DMS79 treated with DMSO at 0.1 percent for 48 hours (cell line): ENCODE data around the gene HOXA4.
A peak's percentile ranks its signal among the peaks of the same experiment; 100 is the strongest.

Experiments
- DNase-seq: peaks from one replicate; lab custom pipeline; 2025; lab: John Stamatoyannopoulos, UW

The HOXA4 gene

DNA sequence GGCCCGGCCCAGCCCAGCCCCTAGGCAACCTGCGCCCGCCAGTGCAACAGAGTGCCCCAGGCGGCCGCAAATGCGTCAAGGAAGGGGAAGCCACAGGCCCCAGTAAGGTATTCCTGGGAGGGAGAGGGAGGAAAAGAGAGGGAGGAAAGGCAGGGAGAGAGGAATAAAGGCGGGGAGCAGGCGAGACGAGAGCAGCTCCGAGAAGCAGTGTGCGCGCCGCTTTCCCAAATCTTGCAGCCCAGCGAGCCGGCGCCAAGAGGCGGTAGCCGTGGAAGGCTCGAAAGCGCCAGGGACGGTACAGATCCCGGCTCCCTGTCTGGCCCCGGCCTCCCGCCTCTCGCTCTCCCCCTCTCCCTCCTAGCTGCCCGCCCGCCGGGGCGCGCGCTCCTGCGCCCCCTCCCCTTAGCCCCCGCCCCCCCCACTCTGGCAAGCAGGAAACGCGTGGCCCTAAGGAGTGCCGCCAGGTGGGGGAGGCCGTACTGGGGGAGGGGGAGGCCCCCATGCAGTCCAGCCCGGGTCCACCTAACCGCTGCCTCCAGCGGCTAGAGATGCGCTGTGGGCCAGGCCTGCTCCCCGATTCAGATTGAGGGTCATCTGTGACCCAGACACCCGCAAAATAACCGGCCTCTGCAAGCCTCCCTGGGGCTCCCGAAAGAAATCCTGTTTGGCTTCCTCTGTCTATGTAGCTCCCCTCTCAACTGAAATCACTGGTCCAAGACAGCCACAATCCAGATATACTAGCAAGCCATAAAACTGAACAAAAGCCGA lies 39.3 kb upstream of the HOXA4 start:
- DNase-seq = peak; percentile 74

DNA sequence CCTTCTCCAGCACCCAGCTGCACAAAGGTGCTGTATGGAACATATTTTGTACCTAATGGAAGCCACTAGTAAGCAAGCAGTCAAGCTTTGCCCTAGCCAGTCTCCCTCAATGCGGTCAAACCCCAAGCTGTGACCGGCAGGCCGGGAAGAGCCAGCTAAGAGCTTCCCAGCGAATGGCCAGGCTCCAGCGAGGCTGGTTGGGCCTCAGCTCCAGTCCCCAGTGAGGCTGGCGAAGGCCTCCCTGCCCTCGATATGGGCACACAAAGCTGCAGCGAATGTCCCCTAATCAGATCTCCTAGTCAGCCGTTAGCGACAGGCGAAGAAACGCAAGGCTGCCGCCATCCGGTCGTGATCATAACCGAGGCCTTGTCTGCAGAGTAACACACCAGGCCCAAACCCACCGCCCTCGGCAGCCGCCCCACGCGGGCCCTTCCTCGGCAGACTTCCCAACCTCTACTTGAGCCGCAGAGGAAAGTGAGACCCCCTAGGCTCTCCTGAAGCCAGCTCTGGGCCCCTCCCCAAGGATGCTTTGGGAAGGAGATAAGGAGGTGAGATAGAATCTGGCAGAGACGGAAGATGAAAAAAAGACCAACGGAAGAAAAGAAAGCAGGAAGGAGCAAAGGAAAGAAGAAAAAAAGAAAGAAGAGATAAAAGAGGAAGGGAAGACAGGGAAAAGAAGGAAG lies 37.8 kb upstream of the HOXA4 start:
- peak; percentile 75 for DNase-seq

DNA sequence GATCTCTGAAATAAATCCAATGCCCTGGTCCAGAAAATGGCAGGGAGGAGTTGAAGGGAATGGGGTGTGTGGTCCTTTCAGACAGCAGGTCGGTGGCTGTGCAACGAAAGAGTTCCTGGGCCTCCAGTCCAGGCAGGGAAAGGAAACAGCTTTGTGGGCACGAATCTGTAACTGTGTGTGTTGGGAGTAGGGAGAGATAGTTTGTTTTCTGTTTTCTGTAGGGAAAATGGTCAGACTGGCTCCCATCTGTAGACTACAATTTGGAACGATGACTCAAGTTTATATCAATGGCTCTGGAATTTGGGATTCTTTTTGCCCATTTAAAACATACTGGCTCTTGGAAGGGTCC lies 37.3 kb upstream of the HOXA4 start:
- DNase-seq = no peak

DNA sequence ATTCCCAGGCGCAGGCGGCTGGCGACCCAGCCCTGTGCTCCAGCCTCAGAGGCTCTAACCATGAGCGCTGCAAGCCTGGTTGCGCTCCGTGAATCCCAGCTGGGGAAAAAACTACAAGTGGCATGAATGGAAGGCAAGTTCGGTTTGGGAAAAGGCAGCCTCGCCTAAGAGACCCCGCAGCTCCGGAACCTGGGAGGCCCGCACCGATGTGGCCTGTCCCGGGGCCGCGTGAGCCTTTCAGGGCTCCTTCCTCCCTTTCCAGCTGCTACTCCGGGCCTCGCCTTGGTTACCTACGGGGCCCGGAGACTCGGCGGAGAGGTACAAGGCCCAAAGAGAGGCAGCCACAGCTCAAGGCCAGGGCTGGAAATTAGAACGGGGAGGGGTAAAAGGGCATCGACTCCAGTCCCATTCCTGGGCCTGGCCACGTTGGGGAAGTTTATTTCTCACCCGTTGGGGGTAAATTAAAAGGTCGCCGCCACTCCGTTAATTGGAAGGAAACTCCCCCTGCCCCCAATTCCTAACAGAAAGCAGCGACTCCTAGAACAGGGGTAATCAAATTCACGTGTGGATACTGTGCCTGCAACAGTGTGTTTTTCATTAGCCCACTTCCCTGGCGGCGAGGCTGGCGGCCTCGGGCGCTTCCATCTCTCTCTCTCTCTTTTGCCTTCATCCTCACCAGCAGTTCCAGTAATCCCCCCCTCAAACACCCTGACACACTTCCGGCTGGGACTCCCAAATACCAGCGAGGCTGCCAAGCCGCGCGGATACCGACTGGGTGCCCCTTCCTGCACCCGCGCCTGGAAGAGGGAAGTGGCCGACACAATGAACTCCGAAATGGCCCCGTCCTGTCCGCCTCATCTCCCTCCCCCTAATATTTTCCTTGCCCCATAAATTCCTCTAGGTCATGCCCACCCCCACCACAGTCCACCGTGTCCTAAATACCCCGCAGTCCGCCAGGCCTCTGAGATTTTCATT lies 36.3 kb upstream of the HOXA4 start:
- DNase-seq = no peak

DNA sequence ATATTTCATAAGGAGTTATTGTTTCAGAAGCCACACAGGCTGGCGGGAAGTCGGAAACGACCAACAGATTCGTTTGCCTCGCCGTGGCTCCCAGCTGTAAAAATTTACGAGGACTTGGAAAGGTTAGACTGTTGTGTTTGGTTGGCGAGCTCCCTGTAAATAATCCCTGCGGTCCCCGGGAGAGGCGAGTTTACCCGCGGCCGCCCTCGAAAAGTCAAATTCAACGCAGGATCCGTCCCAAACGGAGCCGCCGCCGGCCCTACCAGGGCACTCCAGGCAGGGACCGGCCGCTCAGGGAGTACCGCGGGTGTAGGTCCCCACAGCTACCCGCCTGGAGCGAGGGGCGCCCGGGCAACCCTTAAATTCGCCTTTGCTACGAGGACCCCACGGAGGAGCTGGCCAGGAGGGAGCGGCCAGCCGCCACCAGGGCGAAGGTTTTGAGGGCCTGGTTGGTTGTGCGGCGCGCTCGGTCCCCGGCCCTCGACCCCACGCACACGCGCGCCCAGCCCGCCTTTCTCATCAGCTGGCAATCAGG lies 35.5 kb upstream of the HOXA4 start:
- DNase-seq = no peak

DNA sequence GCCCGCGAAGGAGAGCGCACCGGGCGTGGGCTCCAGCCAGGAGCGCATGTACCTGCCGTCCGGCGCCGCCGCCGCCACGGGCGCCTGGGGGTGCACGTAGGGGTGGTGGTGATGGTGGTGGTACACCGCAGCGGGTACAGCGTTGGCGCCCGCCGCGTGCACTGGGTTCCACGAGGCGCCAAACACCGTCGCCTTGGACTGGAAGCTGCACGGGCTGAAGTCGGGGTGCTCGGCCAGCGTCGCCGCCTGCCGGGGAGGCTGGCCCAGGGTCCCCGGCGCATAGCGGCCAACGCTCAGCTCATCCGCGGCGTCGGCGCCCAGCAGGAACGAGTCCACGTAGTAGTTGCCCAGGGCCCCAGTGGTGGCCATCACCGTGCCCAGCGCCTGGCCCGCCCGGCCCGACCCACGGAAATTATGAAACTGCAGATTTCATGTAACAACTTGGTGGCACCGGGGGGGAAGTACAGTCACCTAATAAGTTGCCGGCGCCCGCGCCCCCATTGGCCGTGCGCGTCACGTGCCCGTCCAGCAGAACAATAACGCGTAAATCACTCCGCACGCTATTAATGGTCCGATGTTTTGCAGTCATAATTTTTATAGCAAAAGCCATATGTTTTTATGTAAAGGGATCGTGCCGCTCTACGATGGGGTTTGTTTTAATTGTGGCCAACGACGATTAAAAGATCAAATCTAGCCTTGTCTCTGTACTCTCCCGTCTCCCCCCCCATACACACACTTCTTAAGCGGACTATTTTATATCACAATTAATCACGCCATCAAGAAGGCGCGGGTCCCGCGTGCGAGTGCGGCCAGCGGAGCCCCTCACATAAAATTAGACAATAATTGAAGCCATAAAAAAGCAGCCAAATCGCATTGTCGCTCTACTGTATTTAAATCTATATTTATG lies 34.8 kb upstream of the HOXA4 start, which contains the start of gene HOXA9:
HOXA9 (minus strand) TSS at position 449 of the 907 bp plus-strand sequence; CDS start at position 369, 80 bp downstream.
- no peak for DNase-seq

DNA sequence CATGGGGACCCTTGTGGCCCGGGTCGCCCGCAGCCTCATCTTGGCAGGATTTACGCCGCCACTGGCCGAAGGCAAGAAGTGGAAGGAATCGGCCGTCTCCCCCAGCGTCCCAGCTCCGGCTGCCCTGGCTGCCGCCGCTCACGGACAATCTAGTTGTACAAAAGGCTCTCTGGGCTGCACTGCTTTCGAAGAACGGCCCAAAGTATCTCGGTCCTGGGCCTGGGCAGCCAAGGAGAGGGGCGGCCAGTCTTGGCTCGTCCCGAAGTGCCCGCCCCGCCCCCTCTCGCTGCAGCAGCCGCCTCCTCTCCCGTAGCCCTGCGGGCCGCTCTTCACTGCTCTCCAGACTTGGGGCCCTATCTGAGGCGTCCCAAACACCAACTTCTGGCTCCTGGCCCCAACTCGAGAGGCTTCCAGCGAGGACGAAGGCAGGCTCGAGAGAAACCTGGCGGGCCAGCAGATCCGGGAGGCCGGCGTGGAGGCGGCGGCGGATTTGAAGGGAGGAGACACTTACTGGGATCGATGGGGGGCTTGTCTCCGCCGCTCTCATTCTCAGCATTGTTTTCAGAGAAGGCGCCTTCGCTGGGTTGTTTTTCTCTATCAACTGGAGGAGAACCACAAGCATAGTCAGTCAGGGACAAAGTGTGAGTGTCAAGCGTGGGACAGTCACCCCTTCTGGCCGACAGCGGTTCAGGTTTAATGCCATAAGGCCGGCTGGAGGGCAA lies 34.0 kb upstream of the HOXA4 start:
- DNase-seq = no peak

DNA sequence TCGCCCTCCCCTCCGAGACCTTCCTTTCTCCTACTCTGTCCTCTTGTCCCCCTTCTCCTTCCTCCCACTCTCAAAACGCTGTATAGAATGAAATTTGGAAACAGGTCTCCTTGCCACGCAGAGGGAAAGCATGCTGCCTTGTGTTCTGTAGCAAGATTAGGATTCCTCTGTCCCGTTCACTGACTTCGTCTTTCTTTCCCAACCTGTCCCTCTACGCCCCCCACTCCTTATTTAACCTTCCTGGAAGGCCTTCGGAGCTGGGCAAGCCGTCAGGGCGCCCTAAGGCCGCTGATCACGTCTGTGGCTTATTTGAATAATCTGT lies 33.4 kb upstream of the HOXA4 start:
- no peak for DNase-seq

DNA sequence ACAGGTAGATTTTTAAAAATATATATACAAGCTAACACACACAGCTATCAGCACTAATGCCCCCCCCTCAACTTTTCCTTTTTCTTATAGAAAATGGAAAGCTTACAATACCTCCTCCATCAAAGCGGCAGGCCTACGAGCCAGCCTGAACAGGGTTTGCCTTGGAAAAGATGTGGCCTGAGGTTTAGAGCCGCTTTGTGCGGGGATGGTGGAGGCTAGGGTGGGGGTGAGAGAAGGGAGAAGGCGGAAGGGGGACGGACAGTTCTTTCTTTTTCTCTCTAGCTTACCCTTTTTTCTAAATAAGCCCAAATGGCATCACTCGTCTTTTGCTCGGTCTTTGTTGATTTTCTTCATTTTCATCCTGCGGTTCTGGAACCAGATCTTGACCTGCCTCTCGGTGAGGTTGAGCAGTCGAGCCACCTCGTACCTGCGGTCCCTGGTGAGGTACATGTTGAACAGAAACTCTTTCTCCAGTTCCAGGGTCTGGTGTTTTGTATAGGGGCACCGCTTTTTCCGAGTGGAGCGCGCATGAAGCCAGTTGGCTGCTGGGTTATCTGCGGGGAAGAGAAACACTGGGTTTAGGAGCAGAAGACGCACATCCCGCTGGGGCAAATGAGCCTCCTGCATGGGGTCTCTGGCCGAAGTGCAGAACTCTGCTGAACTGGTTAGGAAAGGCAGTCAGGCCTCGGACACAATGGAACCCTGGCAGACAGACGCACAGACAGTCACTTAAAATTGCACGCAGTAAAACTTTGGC lies 32.9 kb upstream of the HOXA4 start:
- DNase-seq = no peak

DNA sequence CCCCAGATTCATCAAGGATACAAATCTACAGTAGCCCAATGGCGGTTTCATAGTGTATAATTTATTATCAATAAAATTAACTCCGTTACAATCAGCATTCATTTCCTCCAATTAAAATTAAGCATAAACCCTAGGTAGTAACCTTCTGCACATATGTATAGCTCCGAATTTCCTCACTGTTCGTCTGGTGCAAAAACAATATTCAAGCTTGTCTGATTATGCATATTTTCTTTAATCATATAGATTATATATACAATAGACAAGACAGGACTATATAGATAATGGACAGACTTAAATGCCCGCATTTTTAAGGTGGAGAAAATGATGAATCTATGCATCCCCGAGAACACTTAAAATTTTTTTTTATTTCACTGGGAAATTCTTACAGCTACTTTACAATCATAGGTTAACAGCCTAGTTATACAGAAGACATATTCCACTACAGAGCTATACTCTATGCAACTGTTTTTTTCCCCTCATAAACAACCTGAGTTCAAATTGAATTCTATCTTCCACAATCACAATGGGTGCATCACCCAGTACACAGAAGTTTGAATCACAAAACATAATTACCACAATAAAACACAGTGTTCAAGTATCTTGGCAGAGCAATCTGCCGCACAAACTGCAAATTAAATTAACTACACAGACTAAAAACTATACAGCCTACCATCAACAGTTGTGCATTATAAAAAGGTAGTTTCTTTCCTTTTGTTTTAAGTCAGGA lies 32.2 kb upstream of the HOXA4 start:
- no peak for DNase-seq

DNA sequence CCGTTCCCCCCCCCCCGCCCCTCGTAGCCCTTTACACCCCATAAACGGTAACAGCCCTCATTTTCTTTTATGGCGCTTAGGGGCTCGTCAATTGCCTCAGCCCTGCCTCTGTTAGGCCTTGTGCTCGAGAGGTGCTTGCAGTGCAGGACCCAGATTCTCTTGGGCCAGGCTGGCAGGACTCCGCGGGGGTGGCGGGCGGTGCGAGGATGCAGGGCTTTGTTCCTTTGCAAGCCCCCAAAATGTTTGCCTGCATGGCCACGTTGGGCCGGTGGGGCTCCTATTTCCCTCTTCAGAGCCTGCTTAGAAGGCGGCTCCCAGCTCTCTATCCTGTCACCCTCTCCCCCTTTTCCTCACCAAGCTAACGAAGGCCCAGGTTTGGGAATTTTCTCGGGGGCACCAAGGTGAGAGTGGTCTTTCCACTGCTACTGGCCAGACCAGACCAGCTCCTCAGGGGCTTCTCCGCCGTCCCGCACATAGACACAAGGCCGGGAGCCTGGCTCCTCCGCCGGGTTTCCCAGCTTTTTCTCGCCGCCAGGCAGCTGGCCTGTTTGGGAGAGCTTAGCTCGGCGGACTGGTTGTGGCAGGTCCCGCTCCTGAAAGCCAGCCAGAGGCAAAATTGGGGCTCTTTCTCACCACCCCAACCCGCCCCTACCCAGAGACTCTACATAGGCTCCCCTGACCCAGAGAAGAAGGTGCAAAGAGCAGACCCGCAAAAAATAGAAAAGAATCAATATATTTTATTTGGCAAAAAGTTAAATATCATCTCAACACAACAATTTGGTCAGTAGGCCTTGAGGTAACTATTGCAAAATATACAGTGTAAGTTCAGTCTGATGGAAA lies 31.4 kb upstream of the HOXA4 start:
- no peak for DNase-seq

DNA sequence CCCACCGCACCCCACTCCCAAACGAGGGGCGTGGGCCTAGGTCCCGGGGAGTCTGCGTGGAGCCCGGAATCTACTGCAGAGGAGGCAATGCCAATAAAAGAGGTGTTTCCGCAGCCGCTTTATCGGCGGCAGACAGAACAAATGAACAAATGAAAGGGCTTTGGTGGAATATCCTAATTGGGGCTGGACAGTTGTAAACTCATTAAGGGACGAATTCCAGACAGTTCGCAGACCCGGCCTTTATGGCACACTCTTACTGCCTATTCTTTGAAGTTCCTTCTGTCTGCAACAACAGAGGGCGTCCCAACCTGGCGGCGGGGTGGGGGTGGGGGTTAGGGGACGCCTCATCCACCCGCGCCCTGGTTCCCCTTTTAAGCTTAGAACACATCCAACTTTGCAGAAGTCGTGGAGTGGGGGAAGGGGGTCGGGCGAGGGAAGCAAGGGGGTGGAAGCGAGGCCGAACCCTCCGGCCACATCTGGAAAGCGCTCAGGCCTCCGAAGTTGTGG lies 30.7 kb upstream of the HOXA4 start:
- no peak for DNase-seq

DNA sequence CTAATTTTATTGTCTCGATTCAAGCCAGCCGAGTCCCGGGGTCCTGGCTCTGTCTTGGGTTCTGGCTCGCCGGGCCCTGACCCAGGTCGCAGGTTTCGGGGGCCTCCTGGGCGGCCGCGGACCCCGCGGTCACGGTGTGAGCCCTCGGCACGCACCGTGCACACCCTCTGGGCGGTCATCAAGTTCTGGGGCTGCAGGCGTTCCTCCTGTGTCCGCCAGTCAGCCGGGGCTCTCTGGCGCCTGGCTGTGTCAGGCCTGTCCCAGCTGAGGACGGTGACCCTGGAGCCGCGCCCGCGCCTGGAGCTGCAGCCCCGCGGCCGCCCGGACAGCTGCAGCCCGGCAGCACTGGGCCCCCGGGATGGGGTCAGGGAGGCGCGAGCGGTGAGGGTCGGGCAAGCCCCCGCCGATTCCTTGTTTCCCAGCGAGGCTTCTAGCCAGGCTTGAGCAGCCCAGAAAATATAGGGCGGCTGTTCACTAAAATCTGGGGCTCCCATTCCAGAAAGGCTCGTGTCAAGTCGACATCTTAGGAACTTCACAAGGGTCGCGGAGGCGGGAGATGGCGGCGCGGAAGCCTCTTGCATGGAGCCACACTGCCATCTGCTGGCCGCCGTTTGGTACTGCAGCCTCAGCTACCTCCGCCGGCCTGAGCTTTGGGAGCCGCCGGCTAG lies 30.1 kb upstream of the HOXA4 start:
- DNase-seq = peak; percentile 74

DNA sequence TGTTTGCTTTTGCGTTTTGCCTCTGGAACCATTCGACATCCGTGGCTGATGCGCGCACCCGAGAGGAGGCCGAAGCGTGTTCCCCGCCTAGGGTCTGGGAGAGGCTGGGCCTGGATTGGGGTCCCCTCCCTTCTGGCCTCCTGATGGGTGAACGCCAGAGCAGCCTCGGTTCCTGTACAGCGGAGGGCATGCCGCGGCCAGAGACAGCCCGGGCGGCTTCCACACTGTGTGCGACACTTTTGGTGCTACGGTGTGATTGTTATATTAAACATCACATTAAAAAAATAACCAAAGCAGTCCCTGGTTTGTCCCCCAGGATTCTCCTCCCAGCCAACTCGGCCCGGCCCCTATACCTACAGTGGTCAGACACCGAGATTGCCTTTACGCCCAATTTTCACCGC lies 29.6 kb upstream of the HOXA4 start:
- DNase-seq = no peak

DNA sequence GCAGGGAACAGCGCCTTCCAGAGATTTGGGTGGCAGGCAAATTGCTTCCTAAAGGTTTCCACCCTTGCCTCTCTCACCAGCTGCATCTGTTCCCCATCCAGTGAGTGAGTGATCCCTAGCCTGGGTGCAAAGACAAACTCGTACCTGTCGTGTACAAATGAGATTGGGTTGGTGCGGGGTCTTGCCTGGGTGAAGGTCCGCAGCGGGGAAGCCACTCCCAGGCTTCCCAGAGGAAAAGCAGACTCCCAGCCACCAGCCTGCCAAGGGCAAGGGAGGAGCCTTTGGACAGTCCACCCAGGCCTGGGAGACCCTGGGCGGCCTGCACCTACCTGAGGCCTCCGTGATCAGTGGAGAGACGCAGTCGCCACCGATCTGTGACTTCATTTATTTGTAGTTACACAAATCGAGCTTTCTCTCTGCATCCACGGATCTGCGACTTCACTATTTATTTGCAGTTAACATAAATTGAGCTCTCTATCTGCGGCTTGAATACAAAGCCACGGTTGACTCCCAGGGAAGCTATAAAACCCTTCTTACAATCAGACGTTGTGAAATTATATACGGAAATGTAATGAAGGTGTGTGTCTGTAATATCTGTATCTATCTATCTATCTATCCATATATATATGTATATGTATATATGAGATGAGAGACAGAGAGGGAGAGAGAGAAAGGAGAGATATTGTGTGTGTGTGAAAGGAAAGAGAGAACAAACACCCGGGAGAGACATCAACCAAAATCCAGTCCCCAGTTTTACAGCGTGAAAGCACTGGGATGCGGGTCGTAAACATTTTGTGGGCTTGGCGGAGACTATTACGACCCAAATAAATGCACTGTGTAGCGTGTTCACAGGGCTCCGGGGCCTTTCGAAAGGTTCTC lies 28.9 kb upstream of the HOXA4 start:
- DNase-seq = no peak

DNA sequence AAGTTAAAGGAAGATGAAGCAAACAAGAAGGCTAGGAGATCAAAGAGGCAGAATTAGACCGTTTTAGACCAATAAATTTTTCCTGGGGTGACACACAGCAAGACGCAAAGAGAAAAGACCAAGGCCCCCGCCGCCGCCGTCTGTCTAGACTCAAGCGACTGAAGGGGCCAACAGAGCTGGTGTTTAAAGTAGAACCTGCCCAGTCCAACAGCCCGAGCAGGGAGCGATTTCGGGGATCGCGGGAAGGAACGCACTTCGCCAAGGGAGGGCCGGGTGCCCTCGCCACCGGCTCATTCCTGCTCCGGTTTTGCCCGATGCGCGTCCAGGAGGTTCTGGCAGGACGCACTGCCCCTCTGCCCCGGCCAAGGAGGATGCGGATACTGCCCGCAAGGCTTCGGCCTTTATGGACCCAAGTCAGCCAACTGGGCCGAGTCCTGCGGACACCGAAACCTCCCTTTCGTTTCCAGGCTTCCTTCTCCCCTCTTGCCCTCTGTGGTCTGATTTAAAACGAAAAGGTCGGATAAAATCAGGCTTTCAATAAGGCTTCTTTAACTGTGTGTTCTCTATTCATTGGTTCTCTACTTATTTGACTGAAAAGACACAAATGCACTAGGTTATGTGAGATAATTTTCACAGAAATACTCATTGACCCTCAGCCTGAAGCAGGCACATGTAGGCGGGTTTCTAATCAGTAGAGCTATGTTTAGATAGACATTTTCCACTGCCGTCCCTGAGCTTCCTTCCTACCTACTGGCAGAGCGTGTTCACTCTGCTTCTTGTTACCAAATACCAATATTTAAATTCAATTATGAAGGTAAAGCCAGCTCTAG lies 28.1 kb upstream of the HOXA4 start:
- no peak for DNase-seq
